GM21576 (cell line): ENCODE results near the gene MIX23.

Experiments
- ATAC-seq: cut with Tn5 transposase; IDR thresholded peaks from one replicate; pipeline ENCODE4 v1.9.1; 2021; ENCODE audit warnings: mild to moderate bottlenecking, moderate library complexity; ENCODE audit not compliant: unreplicated experiment

MIX23 gene

GRCh38 chr3:122353215-122353614, 29.8 kb downstream of the MIX23 start:
- no peak for ATAC-seq

- ATAC-seq, result no peak
These were observed 31.4 kb downstream of the MIX23 start for GRCh38 chr3:122351612-122352011.

- ATAC-seq, result no peak
These were observed 32.1 kb downstream of the MIX23 start for GRCh38 chr3:122350814-122351418.

GRCh38 chr3:122349171-122349570, 33.9 kb downstream of the MIX23 start:
- no peak for ATAC-seq

GRCh38 chr3:122343654-122344053, 39.4 kb downstream of the MIX23 start:
- no peak for ATAC-seq

- ATAC-seq, result no peak
These were observed 40.2 kb downstream of the MIX23 start for GRCh38 chr3:122342803-122343202.

- ATAC-seq, result no peak
These were observed 50.5 kb downstream of the MIX23 start for GRCh38 chr3:122332551-122332950.

GRCh38 chr3:122331886-122332285, 51.1 kb downstream of the MIX23 start:
- ATAC-seq, result no peak

GRCh38 chr3:122325769-122326168, 57.3 kb downstream of the MIX23 start:
- ATAC-seq, result no peak

GRCh38 chr3:122324871-122325323, 58.1 kb downstream of the MIX23 start, which contains the start of gene CSTA:
TSS of gene CSTA (plus strand) at chr3:122325248. CDS start at chr3:122325293, 45 bp downstream.
- no peak for ATAC-seq

- no peak for ATAC-seq
These were observed 60.6 kb downstream of the MIX23 start for GRCh38 chr3:122322095-122323075.

GRCh38 chr3:122318620-122319019, 64.4 kb downstream of the MIX23 start:
- no peak for ATAC-seq

- no peak for ATAC-seq
These were observed 66.7 kb downstream of the MIX23 start for GRCh38 chr3:122316368-122316767.

- ATAC-seq, result no peak
These were observed 67.4 kb downstream of the MIX23 start for GRCh38 chr3:122315619-122316018.

- ATAC-seq, result no peak
These were observed 68.7 kb downstream of the MIX23 start for GRCh38 chr3:122314228-122314876.

GRCh38 chr3:122313281-122313680, 69.8 kb downstream of the MIX23 start:
- no peak for ATAC-seq

- no peak for ATAC-seq
These were observed 70.2 kb downstream of the MIX23 start for GRCh38 chr3:122312826-122313225.

- no peak for ATAC-seq
These were observed 72.7 kb downstream of the MIX23 start for GRCh38 chr3:122310361-122310760.
